Neuron (in vitro differentiated cells): ENCODE measurements around the gene COL4A1.

ENCODE experiments used
- H2AFZ ChIP-seq: one replicate; pipeline ENCODE4 v1.6.1; 2013; ENCODE audit warnings: low read depth, mild to moderate bottlenecking, inconsistent platforms, low read length, moderate library complexity
- H3K27me3 ChIP-seq: one replicate; pipeline ENCODE4 v1.6.1; 2013; ENCODE audit warnings: low read length; ENCODE audit not compliant: insufficient read depth
- H3K36me3 ChIP-seq: one replicate; pipeline ENCODE4 v1.6.1; 2013; ENCODE audit warnings: low read length; ENCODE audit not compliant: insufficient read depth
- H3K4me1 ChIP-seq: one replicate; pipeline ENCODE4 v1.6.1; 2013; ENCODE audit warnings: low read length; ENCODE audit not compliant: insufficient read depth
- H3K4me3 ChIP-seq: 2 replicates; pipeline ENCODE4 v1.5.1; 2013; ENCODE audit warnings: mild to moderate bottlenecking, low read length, moderate library complexity
- H3K9me3 ChIP-seq: one replicate; pipeline ENCODE4 v1.6.1; 2013; ENCODE audit warnings: low read length

Gene COL4A1

DNA sequence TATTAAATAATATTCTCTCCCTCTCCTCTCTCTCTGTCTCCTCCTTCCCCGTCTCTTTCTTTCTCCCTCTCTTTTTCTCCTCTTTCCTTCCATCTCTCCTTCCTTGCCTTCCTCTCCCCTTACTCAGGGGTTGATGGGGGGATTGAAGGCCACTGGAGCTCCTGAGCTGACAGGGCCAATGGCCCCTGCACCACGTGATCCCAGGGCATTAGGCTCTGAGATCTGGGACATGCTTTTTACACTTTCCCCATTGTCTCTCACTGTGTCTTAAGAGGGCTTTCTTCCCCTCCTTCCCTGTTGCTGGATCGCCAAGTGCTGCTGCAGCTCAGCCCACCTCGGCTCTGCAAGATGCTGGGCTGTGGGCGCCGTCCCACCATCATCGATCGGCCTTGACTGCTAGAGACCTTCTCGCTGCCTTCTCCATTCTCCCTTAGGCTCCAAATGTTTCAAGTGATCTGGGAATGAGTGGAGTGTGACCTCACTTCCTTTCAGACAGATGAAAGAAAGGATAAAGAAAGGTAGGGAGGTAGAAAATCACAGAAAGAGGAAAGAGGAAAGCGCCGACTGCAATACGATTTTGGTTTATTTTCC is 42.2 kb downstream of the COL4A1 start:
- peaks cover 18% of the 10 kb centered on the region for H3K4me1 ChIP-seq
- no peak overlapping the region for H2AFZ ChIP-seq
- no peaks in the 10 kb centered on the region for H3K36me3 ChIP-seq
- no peak overlapping the region for H3K4me3 ChIP-seq
- H3K9me3 ChIP-seq, result no peaks in the 10 kb centered on the region
- no peaks in the 10 kb centered on the region for H3K27me3 ChIP-seq

DNA sequence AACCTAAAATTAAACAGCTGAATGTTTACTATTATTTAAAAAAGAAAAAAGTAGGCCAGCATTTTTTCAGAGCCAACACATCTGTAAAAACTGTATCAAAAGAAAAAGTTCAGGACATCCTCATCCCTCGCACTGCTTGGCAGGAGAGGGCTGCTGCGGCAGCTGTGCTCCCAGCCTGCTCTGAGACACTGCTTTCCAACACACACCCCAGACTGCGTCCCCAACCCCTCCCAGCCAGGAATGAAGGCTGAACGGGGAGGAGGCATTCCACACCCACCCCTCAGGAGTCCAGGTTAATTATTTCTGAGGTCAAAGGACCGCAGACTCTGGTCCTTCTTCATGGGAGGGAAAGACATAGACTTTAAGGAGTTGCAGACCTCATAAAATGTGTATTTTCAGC is 43.1 kb downstream of the COL4A1 start:
- no peak overlapping the region for H3K4me3 ChIP-seq
- H2AFZ ChIP-seq, result no peak overlapping the region
- H3K36me3 ChIP-seq, result no peaks in the 10 kb centered on the region
- H3K27me3 ChIP-seq, result no peaks in the 10 kb centered on the region
- H3K9me3 ChIP-seq, result no peaks in the 10 kb centered on the region
- H3K4me1 ChIP-seq, result peaks cover 18% of the 10 kb centered on the region

DNA sequence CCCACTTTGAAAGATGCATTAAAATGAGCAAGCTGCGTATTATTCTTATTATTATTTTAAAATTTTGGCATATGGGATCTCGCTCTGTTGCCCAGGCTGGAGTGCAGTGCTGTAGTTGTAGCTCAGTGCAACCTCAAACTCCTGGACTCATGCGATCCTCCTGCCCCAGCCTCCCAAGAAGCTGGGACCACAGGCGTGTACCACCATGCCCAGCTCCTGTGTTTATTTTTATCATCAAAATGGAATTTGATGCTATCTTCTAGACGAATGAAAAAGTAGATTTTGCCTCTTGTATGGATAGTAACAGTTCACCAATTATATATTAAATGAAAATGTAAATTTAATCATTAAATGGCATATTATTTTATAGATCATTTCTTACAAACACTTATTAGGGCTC is 43.6 kb downstream of the COL4A1 start:
- Histone ChIP-seq H3K9me3 (no peaks in the 10 kb centered on the region), H3K4me1 (peaks cover 18% of the 10 kb centered on the region), H3K4me3 (no peak overlapping the region), H2AFZ (no peak overlapping the region), H3K36me3 (no peaks in the 10 kb centered on the region), H3K27me3 (no peaks in the 10 kb centered on the region)

DNA sequence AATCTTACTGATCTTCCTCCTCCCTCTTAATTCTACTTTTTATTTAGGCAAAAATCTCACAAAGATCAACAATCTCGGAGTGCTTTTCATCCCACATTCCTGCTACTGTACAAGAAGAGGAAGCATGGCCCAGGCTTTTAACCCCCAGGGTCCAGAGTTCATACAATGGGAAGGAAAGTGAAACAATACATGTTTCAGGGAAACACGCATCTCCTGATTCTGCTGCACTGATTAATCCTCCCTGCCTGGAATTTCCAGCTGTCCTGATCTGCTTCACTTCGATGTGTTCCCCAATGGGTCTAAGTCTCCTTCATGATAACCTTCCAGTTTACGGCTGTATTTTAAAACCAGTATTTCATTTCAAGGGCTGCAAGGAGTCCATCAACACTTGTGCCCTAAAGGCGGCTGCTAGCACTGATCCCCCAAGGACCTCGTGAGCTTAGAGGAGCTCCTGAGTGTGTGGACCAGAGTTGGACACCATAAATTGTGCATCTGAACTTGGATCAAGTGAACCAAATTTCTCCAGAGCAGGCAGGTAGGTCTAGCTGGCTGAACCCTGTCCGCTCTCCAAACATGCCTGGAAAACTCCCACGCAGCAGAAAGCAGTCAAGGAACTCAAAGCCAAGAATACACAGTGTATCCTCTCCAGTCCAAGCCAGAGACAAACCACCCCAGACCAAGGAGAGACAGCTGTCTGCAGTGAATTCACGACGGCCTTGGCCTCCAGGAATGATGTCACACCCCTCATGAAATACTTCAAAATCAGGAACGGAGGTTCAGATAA is 44.3 kb downstream of the COL4A1 start:
- Histone ChIP-seq H3K9me3 (no peaks in the 10 kb centered on the region), H3K4me1 (peaks cover 18% of the 10 kb centered on the region), H3K27me3 (no peaks in the 10 kb centered on the region), H2AFZ (no peak overlapping the region), H3K4me3 (no peak overlapping the region), H3K36me3 (no peaks in the 10 kb centered on the region)

DNA sequence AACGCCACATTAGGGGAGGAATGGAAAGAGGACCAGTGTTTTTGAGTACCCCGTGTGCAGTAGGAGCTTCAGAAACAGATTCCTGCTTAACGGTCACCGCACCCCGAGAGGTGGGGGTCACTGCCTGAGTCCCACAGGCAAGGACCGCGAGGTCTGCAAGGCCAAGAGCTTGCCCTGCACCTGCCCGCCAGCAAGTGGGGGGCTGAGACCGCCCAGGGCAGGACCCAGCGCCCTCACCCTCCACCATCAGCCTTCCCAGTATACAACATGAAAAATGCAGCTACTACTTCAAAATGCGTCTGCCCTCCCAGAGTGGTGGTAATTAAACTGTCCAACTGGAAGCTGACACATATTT is 44.9 kb downstream of the COL4A1 start:
- no peak overlapping the region for H3K4me3 ChIP-seq
- no peak overlapping the region for H2AFZ ChIP-seq
- no peaks in the 10 kb centered on the region for H3K27me3 ChIP-seq
- peaks cover 14% of the 10 kb centered on the region for H3K4me1 ChIP-seq
- no peaks in the 10 kb centered on the region for H3K36me3 ChIP-seq
- no peaks in the 10 kb centered on the region for H3K9me3 ChIP-seq

DNA sequence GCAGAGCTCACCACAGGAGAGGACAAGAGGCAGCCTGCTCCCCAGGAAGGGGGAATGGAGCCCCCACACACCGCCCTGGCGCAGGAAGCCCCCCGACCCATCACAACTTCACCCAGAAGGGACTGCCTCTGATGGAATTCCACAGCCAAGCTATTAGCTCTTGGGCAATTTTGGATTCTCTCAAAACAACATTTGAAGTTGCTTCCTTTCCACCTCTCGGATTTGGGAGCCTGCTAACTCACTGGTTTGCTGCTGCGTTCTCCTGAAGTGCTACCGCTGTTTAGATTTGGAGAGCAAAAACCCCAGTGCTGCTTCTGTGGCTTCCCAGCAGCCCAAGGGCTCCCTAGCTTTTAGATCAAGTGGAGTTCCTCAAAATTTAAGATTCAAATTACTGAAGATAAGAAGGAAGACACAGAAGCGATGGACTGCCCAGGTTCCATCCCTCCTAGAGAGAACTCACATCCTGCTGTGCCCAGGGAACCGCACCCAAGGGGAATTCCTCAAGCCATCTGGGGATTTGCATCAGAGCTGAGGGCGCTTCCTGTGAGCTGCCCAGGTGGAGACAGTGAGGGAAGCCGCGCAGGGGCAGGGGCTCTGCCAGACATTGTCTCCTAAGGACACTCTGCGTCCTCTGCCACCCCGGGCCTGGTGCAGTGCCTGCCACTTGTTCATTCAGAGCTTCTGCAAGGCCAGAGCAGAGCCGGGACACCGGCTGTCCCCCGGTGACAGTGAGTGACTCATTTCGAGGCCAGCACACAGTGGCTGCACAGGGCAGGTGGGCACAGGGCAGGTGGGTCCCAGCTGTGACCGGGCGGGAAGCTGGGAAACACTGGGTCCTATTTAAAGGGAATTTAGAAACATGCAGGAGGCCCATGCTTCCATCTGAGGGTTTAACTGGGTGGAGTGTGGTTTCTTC is 45.5 kb downstream of the COL4A1 start:
- peaks cover 8% of the 10 kb centered on the region for H3K4me1 ChIP-seq
- H3K4me3 ChIP-seq, result no peak overlapping the region
- no peak overlapping the region for H2AFZ ChIP-seq
- no peaks in the 10 kb centered on the region for H3K27me3 ChIP-seq
- H3K9me3 ChIP-seq, result no peaks in the 10 kb centered on the region
- no peaks in the 10 kb centered on the region for H3K36me3 ChIP-seq

DNA sequence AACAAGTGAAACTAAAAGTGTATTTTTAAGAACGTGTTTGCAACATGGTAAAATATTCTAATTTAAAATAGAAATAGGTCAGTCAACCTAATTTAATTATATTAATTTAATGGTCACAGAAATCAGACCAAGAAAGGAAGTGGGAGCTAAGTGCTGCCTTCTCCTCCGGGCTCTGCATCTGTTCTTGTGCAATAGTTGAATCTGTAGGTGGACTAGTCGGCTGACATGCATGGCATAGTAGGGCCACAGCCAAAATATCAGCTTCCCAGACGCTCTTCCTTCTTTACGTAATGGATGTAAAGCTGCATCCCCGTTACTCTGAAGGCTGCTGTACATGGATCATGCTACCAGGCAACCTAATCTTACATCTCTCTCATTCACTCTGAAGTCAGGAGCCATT is 47.3 kb downstream of the COL4A1 start:
- no peaks in the 10 kb centered on the region for H3K27me3 ChIP-seq
- H3K4me1 ChIP-seq, result peaks cover 4% of the 10 kb centered on the region
- no peaks in the 10 kb centered on the region for H3K9me3 ChIP-seq
- no peaks in the 10 kb centered on the region for H3K36me3 ChIP-seq
- H3K4me3 ChIP-seq, result no peak overlapping the region
- H2AFZ ChIP-seq, result no peak overlapping the region

DNA sequence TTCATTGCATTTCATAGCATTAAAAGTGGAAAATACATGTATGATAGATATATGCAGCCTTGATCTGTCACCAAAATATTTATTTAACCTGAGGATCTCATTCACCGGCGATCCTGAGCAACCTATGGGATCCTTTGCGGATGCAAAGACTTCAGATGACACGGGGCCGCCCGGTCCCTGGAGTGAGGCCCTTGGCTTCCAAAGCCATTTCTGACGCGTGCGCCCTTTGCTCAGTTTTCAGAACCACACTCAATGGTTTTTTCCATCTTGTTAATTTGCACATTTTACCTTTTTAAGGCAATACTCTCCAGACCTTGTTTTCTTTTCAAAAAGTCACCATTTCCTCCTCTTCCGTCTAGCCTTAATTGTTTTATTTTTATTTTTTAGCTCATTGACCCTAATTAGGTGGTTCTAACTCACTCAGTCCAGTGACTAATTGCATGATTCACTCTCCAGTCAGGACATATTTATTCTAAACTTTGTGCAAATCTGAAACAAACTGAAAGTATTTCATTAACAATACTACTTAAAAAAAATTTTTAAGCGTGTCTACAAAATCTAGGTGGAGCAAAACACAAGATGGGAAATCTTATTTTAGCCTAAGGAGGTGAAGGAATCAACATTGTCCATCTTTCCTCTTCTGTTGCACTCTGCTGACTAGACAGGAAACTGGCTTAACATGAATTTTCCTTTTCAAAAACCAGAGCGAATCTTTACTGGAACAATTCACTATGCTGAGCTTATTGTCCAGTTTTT is 47.9 kb downstream of the COL4A1 start:
- Histone ChIP-seq H2AFZ (no peak overlapping the region), H3K27me3 (no peaks in the 10 kb centered on the region), H3K9me3 (no peaks in the 10 kb centered on the region), H3K36me3 (no peaks in the 10 kb centered on the region), H3K4me3 (no peak overlapping the region), H3K4me1 (peaks cover 4% of the 10 kb centered on the region)

DNA sequence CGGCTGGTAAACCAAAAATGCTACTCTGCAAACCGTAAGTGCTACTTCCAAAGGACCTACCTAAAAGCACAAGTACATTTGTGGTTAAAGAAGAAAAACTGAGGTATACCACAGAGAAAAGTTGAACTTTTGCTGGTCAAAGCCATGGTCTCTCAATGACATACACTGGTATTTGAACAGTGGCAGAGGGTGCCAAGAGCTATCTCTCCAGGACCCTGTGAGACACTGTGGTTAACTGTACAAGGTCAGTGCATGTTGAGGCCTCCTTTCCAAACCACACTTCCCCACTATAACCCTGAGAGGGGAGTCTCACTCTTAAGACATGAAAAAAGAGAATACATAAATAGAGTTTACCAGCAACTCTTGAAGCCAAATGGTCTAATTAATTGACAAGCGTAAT is 49.5 kb downstream of the COL4A1 start:
- Histone ChIP-seq H3K9me3 (no peaks in the 10 kb centered on the region), H3K27me3 (no peaks in the 10 kb centered on the region), H2AFZ (no peak overlapping the region), H3K4me3 (no peak overlapping the region), H3K36me3 (no peaks in the 10 kb centered on the region), H3K4me1 (peaks cover 2% of the 10 kb centered on the region)

DNA sequence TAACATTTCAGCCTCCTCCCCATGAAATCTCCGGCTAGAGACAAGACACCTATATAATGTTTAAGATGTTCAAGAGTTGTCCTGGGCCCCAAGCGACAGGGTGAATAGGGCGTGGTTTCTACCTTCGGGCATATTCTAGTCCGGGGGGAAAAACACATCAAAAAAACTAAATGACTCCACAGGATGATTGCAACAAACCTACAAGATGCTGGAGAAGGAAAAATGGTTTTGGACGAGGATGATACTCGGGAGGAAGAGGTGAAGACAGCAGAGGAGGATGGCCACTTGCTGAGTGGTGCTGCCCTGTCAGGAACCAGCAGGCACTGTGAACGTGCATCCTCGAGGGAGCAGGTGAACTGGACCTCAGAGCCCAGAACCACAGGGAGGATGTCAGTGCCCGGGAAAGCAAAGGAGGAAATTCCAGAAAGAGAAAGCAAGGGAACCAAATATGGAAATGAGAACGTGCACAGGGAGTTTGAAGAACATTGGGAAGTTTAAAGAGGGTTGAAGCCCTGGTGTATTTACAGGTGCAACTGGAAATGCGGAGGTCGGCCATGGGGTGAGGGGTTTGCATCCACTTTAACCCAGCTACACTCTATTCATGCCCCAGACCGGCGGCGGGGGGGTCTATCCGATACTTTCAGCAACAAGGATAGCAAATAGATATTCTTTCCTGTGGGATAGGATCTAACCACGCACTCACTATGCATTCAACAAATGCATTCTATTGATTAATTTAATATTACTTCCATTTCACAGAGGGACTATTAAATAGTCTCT is 50.6 kb downstream of the COL4A1 start:
- no peaks in the 10 kb centered on the region for H3K4me1 ChIP-seq
- no peaks in the 10 kb centered on the region for H3K36me3 ChIP-seq
- H3K27me3 ChIP-seq, result no peaks in the 10 kb centered on the region
- H3K9me3 ChIP-seq, result no peaks in the 10 kb centered on the region
- H2AFZ ChIP-seq, result no peak overlapping the region
- no peak overlapping the region for H3K4me3 ChIP-seq

DNA sequence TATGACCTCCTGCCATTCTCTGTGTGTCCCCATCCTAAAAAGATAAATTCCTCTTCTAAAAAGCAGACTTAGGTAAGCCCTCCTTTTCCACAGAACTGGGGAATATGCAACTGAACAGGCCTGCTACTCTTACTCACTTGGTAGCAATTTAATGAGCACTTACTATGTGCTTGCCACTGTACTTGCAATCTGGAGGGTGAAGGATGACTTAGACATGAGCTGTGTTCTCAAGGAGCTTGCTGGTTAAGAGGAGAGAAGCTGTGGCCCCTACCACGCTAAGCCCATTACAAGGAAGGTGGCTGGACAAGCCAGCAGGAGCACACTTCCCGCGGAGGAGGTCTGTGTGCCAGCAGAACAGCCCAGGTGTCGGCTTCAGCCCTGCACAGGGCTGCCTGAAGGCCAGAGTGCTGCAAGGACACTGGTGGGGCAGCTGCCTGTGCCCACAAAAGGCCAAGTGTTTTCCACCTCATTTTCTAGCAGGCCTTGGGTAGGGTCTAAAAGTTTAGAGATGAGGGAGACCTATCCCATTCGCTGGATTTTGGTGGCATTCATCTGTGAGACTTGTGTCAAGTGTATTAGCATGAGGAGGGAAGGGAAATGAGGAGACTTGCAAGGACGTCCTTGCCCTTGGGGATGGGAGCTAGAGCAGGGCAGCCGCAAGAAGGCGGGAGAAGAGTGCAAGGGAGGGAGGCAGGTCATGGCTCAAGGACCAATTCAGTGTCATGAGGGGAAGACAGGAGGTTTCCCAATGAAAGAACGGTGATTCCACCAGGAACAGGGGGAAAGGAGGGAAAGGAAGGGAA is 52.0 kb downstream of the COL4A1 start:
- H3K36me3 ChIP-seq, result no peaks in the 10 kb centered on the region
- no peaks in the 10 kb centered on the region for H3K4me1 ChIP-seq
- no peaks in the 10 kb centered on the region for H3K27me3 ChIP-seq
- H2AFZ ChIP-seq, result no peak overlapping the region
- no peaks in the 10 kb centered on the region for H3K9me3 ChIP-seq
- H3K4me3 ChIP-seq, result no peak overlapping the region
